ENCODE results near the gene TRANK1. TPM values are rescaled to one million over a fixed set of nuclear protein-coding genes. Genes with fewer than 3 reads are reported as not detected.

Gene TRANK1
- polyA plus RNA-seq, 1 experiment: 22.4 TPM

DNA sequence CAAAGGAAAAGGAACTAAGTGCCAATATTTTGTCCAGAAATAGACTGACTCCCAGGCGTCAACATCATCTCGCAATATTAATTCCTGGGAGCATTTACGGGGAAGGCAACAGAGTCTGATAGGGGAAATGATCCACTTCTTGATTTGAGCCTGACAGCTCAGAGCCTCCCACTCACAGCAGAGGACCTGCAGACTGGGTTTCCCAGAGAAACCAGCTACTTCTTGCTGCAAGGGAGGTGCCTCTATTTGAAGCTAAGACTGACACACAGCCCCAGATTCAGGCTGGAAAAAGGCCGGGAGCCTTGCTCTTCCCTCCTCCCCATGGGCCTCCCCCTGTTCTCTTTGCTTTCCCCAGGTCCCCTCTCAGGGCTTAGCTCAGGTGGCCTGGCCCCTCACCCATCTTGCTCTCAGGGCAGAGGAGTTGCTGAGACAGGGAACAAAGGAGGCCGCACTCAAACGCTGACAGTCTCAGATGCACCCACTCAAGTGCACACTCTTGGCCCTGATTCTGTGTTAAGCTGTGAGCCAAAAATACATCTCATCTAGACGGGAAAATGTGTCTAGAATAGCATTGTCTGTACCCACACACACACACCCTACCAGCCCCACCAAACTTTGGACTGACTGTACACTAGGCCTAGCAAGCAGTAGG is 130.7 kb downstream of the TRANK1 start:
- TF ChIP-seq, protein P1, sequence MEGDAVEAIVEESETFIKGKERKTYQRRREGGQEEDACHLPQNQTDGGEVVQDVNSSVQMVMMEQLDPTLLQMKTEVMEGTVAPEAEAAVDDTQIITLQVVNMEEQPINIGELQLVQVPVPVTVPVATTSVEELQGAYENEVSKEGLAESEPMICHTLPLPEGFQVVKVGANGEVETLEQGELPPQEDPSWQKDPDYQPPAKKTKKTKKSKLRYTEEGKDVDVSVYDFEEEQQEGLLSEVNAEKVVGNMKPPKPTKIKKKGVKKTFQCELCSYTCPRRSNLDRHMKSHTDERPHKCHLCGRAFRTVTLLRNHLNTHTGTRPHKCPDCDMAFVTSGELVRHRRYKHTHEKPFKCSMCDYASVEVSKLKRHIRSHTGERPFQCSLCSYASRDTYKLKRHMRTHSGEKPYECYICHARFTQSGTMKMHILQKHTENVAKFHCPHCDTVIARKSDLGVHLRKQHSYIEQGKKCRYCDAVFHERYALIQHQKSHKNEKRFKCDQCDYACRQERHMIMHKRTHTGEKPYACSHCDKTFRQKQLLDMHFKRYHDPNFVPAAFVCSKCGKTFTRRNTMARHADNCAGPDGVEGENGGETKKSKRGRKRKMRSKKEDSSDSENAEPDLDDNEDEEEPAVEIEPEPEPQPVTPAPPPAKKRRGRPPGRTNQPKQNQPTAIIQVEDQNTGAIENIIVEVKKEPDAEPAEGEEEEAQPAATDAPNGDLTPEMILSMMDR (IDR thresholded peaks at IDR 0.05; ENCODE audit: low read depth, low read length): no peak
- CTCF ChIA-PET: interaction anchor here (0.9 kb wide), 2 partner anchors 9 to 144 kb away, joined by 3 to 4 read pairs; no protein-coding TSS in a partner anchor
- Histone ChIP-seq H3K27ac (ENCODE audit: low read depth, low read length) (no peak overlapping the region), H3K4me3 (ENCODE audit: low read depth, low read length) (no peak overlapping the region), H3K9me3 (ENCODE audit: control insufficient read depth, insufficient read depth, low read length) (no peaks in the 10 kb centered on the region), H3K27me3 (ENCODE audit: control insufficient read depth, insufficient read depth, low read length) (peaks cover 8% of the 10 kb centered on the region)
- no peak for DNase-seq (ENCODE audit: low read depth, low spot score)
- POLR2A ChIA-PET: no interaction called here

DNA sequence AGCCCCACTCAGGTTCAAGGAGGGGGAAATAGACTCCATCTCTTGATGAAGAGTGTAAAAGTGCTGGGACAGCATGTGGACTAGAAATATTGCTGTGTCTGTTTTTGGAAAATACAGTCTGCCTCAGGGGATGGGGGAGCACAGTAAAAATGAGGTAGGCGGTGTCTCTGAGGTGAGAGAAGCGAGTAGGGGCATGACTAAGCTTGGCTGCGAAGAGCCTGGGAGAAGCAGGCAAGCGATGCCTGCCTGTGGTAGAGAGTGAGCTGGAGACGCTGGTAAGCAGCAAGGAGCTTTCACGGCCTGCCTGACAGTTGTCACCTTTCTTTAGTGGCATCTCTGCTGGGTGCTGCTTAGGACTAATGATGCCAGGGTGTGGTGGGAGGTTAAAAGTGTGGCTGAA is 131.5 kb downstream of the TRANK1 start:
- ChIA-PET CTCF (interaction anchor here (1.9 kb wide), 1 partner anchor 56 kb away, joined by 4 read pairs; no protein-coding TSS in a partner anchor), POLR2A (no interaction called here)
- H3K27me3 ChIP-seq (ENCODE audit: control insufficient read depth, insufficient read depth, low read length): peaks cover 4% of the 10 kb centered on the region
- no peak overlapping the region for H3K27ac ChIP-seq (ENCODE audit: low read depth, low read length)
- H3K4me3 ChIP-seq (ENCODE audit: low read depth, low read length): no peak overlapping the region
- DNase-seq (ENCODE audit: low read depth, low spot score): no peak
- TF ChIP-seq, protein P1 (IDR thresholded peaks at IDR 0.05; ENCODE audit: low read depth, low read length): no peak
- no peaks in the 10 kb centered on the region for H3K9me3 ChIP-seq (ENCODE audit: control insufficient read depth, insufficient read depth, low read length)

DNA sequence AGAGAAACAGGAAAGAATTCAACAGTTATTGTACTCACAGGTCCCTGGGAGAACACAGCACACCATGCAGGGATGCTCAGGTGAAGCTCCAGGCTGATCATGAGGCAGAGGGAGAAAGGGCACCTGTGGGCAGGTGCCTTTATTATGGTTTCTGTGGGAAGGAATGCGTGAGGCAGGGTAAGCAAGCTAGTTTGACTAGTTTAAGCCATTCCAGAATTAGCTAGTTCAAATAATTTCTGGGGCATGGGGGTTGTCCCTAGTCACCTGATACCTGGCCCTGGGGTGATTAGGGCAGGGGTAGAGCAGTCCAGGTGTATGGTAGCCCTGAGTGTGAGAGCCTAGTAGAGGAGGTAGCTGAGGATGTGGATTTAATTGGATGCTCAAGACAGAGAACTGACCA is 132.6 kb downstream of the TRANK1 start:
- H3K9me3 ChIP-seq (ENCODE audit: control insufficient read depth, insufficient read depth, low read length): no peaks in the 10 kb centered on the region
- ChIA-PET CTCF (interaction anchor here (1.1 to 2.4 kb wide), 3 partner anchors 20 to 146 kb away, joined by 3 to 6 read pairs (median 4); no protein-coding TSS in a partner anchor), POLR2A (no interaction called here)
- TF ChIP-seq, protein P1 (IDR thresholded peaks at IDR 0.05; ENCODE audit: low read depth, low read length): no peak
- no peaks in the 10 kb centered on the region for H3K27me3 ChIP-seq (ENCODE audit: control insufficient read depth, insufficient read depth, low read length)
- DNase-seq (ENCODE audit: low read depth, low spot score): no peak
- H3K4me3 ChIP-seq (ENCODE audit: low read depth, low read length): no peak overlapping the region
- H3K27ac ChIP-seq (ENCODE audit: low read depth, low read length): no peak overlapping the region

DNA sequence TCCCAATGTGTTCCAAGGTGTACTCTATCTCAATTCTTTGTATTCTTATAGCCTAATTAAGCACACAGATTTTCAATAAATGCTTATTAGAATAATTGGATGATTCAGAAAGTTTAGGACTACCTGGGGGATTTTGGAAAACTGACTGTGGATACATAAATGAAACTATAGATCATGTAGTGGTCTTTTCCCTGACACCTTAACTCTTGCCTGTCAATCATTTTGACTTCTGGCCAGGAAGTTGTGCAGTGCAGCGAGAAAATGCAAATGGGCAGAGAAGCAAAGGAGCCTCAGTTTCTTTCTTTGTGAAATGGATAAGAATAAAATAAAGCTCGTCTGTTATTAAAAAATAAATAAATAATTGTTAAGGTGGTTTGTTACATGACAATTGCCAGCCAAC is 133.1 kb downstream of the TRANK1 start:
- ChIA-PET POLR2A (no interaction called here), CTCF (interaction anchor here (1.1 to 2.4 kb wide), 3 partner anchors 19 to 147 kb away, joined by 3 to 6 read pairs (median 4); no protein-coding TSS in a partner anchor)

More for the DNA sequence above, 133.1 kb downstream of the TRANK1 start:
- H3K9me3 ChIP-seq (ENCODE audit: control insufficient read depth, insufficient read depth, low read length): no peaks in the 10 kb centered on the region
- no peak overlapping the region for H3K27ac ChIP-seq (ENCODE audit: low read depth, low read length)
- no peak for DNase-seq (ENCODE audit: low read depth, low spot score)
- no peak overlapping the region for H3K4me3 ChIP-seq (ENCODE audit: low read depth, low read length)
- no peaks in the 10 kb centered on the region for H3K27me3 ChIP-seq (ENCODE audit: control insufficient read depth, insufficient read depth, low read length)
- TF ChIP-seq, protein P1 (IDR thresholded peaks at IDR 0.05; ENCODE audit: low read depth, low read length): no peak

Data from AG04450 (cell line).